Activated T-cell treated with anti-CD3 and anti-CD28 coated beads for 4 hours (primary cell): Measurements from ENCODE around the gene GLUD1.
"Not testable (repeated sequence)": the region's sequence is repeated elsewhere in the genome, so short reads cannot be mapped to it uniquely, and the experiment has no call there.

Experiments used
- DNase-seq: peaks from one replicate; pipeline ENCODE4 v3.0.0-alpha.2; 2020

Gene GLUD1

DNA sequence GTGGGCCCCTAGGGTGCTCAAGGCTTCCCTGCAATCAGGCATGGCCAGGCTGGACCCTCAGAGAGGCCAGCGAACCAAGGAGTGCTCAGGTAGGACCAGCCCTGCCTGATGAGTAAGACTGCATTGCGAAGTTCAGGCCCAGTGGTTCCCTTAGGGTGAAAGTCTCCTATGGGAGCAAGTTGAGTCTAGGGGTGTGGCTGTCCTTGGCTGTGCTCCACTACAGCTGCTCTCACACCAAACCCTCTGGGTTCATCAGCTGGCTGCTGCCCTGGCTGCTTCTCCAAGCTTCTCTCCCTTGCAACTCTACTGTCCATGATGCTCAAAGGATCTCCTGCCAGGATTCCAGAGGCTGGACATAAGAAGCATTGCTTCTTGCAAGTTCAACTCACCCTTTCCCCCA, 55.9 kb downstream of the GLUD1 start:
- DNase-seq: no peak

DNA sequence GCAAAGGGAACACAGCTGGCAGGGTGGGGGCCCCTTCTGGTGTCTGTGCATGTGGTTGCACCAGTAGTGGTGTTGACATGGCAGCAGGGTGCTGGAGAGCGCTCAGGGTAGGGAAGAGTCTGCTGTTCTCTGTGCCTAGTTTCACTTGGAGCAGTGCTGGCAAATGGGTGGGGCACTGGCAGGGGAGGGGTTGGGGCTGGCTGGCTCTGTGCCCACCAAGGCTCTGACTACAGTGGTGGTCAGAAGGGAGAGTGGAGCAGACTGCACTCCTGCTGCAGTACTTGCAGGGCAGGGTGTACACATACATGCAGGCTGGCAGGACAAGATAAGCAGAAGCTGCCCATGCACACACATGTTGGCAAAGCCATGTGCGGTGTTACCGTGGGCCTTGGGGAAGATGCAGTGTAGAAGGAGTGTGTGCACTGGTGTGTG, 56.3 kb downstream of the GLUD1 start:
- no peak for DNase-seq

DNA sequence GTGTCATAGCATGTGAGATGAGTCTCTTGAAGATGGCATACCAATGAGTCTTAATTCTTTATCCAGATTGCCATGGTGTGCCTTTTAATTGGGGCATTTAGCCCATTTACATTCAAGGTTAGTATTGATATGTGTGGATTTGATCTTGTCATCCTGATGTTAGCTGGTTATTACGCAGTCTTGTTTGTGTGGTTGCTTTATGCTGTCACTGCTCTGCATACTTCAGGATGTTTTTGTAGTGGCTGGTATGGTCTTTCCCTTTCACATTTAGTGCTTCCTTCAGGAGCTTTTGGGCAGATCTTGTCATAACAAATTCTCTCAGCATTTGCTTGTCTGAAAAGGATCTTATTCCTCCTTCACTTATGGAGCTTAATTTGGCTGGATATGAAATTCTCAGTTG, 58.0 kb downstream of the GLUD1 start:
- no peak for DNase-seq

DNA sequence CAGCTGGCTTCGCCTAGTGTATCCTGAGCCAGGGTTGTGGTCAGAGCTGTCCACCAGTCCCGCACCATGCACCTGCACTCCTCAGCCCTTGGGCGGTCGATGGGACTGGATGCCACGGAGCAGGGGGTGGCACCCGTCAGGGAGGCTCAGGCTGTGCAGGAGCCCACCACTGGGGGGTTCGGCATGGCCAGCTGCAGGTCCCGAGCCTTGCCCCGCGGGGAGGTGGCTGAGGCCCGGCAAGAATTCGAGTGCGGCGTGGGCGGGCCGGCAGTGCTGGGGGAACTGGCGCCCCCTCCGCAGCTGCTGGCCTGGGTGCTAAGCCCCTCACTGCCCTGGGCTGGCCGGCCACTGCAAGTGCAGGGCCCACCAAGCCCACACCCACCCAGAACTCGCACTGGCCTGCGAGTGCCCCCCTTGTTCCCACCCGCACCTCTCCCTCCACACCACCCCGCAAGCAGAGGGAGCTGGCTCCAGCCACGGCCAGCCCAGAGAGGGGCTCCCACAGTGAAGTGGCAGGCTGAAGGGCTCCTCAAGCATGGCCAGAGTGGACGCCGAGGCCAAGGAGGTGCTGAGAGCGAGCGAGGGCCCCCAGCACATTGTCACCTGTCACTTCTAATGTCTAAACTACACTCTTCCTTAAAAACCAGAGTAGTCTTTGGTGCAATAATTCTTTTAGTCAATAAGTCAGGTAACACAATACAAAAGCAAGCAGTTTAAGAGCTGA, 63.6 kb downstream of the GLUD1 start:
- no peak for DNase-seq

DNA sequence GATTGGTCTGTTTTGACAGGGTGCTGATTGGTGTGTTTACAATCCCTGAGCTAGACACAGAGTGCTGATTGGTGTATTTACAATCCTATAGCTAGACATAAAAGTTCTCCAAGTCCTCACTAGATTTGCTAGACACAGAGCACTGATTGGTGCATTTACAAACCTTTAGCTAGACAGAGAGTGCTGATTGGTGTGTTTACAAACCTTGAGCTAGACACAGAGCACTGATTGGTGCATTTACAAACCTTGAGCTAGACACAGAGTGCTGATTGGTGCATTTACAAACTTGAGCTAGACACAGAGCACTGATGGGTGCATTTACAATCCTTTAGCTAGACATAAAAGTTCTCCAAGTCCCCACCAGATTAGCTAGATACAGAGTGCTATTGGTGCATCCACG, 64.2 kb downstream of the GLUD1 start:
- not testable (repeated sequence) for DNase-seq

DNA sequence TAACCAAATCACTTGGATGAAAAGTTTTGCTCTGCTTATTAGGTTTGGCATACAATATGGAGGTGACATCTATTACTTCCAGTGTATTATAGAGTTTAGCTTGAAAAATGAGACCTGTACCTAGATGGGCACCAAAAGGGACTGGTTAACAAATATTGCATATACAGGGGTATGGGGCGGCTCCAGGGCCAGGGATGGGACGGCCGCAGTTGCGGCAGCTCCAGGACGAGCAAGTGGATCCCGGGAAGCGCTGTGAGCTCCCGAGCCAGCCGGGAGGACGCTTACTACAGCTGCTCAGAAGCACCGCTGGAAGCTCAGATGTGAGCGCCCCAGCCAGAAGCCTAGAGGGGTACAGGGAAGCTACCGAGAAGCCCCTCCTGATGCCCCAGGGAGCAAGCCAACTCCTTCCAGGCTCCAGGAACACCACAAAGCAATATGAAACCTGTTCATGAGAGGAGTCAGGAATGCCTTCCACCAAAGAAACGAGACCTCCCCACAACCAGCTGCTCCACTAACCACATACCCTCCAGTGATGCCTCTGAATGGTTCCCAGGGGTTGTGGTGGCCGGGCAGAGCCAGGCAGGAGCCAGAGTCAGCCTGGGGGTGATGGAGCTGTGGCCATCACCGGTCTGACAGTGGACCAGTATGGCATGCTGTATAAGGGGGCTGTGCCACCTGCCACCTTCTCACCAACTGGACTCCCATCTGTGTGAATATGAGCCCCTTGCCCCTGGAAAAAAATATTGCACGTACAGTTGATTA, 67.7 kb downstream of the GLUD1 start:
- DNase-seq: not testable (repeated sequence)

DNA sequence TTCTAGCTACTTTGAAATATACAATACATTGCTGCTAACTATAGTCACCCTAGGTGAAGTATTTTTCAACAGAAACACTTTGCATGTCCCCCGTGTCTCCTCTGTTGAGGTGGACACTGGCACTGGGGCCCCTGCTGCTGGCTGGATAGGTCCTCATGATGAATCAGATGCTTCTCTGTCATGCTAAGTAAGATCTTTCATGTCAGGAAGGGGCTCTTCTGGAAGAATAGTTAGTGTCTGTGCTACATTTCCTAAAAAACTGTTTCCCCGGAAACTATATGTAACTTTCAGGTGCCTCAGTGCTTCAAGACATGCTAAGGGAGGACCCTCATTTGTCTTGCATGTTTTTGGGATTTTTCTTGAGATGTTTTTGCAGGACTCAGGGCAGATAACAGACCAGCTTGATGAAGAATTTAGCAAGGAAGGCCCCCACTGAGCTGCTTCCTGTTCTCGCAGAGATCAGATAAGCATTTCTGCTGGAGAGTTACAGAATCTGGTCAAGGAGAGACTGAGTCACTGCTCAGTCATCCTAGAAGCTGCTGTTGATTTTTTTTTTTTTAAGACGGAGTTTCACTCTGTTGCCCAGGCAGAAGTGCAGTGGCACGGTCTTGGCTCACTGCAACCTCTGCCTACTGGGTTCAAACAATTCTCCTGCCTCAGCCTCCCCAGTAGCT, 69.2 kb downstream of the GLUD1 start:
- DNase-seq: not testable (repeated sequence)

DNA sequence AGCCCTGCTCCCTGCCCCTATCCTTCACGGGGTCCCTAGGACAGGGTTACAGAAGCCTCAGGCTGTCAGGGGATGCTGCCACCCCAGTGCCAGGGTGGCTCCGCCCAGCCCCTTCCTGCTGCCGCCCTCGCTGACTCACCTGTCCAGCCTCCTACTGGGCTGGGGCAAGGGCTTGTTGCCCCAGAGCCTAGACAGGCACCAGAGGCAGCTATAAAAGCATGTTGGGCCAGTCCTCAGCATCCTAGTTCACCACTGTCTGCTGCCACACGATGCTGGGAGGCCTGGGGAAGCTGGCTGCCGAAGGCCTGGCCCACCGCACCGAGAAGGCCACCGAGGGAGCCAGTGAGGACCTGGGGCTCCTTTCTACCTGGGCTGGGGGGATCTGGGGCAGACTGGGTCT, 74.6 kb downstream of the GLUD1 start, which contains the start of gene FAM25A:
Gene FAM25A (plus strand): TSS at position 239 of the 400 bp plus-strand sequence. CDS start 31 bp downstream, at position 270.
- not testable (repeated sequence) for DNase-seq

DNA sequence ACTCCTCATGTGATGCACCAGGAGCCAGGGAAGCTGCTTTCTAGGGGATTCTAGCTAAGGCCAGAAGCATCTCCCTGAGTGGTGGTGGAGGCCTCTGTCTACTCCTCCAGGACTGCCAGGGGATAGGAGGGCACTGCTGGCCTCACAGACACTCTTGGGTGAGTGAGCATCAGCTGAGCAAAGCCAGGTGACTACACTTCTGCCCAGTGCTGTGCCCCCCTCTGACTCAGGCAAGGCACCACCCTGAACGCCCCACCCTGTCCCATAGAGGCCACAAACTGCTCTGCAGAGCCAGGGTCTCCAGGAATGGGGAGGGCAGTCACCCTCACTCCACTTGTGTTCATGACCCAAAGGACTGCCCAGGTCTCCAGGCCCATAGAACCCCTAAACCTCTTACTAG, 75.1 kb downstream of the GLUD1 start:
- not testable (repeated sequence) for DNase-seq

DNA sequence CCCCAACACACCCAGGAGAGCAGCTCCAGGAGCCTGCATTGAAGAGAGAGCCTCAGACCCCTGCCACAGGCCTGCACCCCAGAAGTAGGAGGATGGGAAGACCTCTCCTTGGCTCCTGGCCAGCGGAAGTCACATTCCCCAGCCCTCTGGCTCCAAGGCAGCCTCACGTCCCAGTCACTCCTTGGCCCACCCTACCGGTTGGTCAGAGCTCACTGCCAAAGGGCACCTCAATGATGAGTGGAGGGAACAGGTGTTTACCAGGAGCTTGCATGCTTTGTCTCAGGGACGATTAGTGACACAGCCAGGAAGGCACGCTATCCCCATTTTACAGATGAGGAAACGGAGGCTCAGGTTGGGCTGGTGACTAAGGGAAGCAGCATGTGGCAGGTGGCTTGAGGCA, 75.6 kb downstream of the GLUD1 start:
- DNase-seq: not testable (repeated sequence)

DNA sequence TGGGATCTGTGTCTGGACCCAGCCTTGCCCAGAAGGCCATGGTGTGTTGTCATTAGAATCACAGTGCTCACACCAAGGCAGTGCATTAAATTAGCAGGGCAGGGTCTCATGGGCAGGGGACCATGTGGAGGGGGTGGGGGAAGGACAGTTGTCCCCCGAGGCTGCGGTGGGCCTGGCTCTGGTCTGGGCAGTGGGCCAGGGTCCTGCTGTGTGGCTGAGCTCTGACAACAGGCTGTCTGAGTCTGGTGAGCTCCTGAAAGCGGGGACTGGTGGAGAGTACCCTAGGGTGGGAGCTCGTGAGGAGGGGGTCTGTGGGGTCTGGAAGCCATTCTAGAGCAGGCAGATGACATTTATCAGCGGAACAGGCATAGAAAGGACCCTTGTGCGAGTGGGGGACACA, 76.5 kb downstream of the GLUD1 start:
- DNase-seq: not testable (repeated sequence)

DNA sequence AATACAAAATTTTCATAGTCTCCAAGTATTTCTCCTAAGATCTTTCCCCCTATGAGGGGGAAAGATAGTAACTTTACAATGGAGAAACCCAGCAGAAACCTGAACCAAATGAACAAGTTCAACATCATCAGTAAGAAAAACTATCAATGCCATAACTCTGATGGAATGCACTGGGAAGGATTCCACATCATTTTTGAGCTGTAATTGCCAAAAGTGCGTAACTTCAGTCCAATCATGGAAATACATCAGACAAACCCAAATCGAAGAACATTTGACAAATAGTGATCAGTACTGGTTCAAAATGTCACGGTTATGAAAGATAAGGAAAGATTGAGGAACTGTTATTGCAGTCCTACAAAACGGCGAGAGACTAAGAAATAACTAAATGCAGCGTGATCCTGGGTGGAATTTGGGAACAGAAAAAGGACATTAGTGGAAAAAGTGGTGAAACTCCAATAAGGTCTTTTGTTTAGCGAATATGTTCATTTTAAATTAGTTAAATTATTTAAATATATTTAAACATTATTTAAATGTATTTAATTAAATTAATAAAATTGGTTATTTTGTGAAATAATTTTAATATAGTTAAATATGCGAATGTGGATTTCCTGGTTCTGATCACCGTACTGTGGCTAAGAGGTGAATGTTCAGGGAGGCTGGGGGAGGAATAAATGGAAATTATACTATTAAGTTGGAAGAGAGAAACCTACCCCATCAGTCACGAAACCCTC, 79.5 kb downstream of the GLUD1 start:
- DNase-seq: not testable (repeated sequence)

DNA sequence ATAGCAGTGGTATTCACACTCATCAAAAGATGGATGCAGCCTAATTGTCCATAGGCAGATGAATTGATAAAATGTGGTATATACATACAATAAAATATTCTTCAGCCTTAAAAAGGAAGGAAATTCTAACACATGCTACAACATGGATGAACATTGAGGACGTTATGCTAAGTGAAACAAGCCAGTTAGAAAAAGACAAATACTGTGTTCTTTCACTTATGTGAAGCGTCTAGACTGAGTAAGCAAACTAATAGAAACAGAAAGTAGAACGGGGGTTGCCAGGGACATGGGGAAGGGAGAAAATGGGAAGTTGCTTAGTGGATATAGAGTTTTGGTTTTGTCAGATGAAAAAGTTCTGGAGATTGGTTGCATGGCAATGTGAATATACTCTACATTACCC, 81.1 kb downstream of the GLUD1 start:
- not testable (repeated sequence) for DNase-seq

DNA sequence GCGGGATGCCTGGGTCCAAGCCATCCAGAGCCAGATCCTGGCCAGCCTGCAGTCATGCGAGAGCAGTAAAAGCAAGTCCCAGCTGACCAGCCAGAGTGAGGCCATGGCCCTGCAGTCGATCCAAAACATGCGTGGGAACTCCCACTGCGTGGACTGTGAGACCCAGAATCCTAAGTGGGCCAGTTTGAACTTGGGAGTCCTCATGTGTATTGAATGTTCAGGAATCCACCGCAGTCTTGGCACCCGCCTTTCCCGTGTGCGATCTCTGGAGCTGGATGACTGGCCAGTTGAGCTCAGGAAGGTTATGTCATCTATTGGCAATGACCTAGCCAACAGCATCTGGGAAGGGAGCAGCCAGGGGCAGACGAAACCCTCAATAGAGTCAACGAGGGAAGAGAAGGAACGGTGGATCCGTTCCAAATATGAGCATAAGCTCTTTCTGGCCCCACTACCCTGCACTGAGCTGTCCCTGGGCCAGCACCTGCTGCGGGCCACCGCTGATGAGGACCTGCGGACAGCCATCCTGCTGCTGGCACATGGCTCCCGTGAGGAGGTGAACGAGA, 85.4 kb downstream of the GLUD1 start:
- DNase-seq: not testable (repeated sequence)

DNA sequence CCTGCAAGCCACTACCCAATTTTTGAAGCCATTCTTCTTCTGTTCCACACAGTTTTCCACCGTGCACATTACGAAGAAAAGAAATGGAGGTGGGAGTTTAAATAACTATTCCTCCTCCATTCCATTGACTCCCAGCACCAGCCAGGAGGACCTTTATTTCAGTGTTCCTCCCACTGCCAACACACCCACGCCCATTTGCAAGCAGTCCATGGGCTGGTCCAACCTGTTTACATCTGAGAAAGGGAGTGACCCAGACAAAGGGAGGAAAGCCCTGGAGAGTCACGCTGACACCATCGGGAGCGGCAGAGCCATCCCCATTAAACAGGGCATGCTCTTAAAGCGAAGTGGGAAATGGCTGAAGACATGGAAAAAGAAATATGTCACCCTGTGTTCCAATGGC, 86.3 kb downstream of the GLUD1 start:
- not testable (repeated sequence) for DNase-seq

DNA sequence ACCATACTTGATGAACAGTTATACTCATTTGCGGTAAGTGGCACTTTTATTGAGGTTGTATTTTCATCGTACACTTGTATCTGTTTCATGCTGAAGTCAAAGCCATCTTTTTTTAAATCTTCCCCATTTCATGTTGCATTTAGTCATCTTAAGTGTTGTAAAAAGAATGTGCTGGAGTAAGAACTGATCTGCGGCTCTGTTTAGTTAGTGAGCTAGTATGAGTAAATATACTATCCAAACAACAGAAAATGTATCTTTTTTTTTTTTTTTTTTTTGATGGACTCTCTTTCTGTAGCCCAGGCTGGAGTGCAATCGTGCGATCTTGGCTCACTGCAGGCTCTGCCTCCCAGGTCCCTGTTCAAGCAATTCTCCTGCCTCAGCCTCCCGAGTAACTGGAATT, 87.0 kb downstream of the GLUD1 start:
- DNase-seq: not testable (repeated sequence)

DNA sequence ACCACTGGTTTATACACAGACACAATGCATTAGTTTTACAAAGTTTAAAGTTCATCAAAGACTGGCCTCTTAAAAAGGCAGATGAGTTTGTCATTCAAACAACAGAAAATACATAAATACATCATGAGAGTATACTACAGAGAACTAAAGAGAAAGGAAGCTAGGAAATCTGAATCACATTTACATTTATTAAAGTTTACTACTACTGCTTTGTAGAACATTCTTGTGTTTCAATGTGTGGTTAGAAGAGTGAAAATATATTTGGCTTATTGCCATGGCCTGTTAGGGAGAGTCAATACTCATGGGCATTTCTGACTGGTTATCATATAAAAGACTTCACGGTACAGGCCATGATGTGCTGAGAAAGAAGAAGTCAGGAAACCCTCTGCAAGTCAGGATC, 87.5 kb downstream of the GLUD1 start:
- DNase-seq: not testable (repeated sequence)

DNA sequence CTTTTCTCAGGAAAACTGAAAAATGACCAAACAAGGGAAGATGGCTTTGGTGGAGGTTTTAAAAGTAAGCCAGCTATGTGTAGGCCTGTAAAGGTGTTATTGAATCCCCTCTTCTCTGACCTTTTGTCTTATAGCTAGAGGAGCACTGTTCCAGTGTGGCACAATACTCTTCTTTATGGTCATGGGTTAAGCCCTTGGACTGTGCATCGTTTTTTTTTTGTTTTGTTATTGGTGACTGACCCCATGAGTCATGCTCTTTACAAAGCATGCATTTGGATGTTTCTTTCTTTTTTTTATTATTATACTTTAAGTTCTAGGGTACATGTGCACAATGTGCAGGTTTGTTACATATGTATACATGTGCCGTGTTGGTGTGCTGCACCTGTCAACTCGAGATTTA, 94.2 kb downstream of the GLUD1 start:
- DNase-seq: no peak
